Rectal smooth muscle tissue (tissue), 1 donor: Measurements from ENCODE around the gene ZNHIT1.
"Not testable (repeated sequence)": the region's sequence is repeated elsewhere in the genome, so short reads cannot be mapped to it uniquely, and the experiment has no call there.

Experiments
- H3K27ac ChIP-seq: one replicate; pipeline ENCODE4 v1.7.0; 2013; ENCODE audit warnings: low read depth, low read length, inconsistent platforms
- H3K27me3 ChIP-seq: one replicate; pipeline ENCODE4 v1.7.0; 2013; ENCODE audit warnings: low read length; ENCODE audit not compliant: control insufficient read depth, insufficient read depth
- H3K36me3 ChIP-seq: one replicate; pipeline ENCODE4 v1.7.0; 2013; ENCODE audit warnings: low read length; ENCODE audit not compliant: control insufficient read depth, insufficient read depth
- H3K4me1 ChIP-seq: one replicate; pipeline ENCODE4 v1.7.0; 2013; ENCODE audit warnings: low read length; ENCODE audit not compliant: control insufficient read depth, insufficient read depth
- H3K4me3 ChIP-seq: one replicate; pipeline ENCODE4 v1.7.0; 2013; ENCODE audit warnings: low read length
- H3K9ac ChIP-seq: one replicate; pipeline ENCODE4 v1.7.0; 2013; ENCODE audit warnings: low read length

The ZNHIT1 gene

DNA sequence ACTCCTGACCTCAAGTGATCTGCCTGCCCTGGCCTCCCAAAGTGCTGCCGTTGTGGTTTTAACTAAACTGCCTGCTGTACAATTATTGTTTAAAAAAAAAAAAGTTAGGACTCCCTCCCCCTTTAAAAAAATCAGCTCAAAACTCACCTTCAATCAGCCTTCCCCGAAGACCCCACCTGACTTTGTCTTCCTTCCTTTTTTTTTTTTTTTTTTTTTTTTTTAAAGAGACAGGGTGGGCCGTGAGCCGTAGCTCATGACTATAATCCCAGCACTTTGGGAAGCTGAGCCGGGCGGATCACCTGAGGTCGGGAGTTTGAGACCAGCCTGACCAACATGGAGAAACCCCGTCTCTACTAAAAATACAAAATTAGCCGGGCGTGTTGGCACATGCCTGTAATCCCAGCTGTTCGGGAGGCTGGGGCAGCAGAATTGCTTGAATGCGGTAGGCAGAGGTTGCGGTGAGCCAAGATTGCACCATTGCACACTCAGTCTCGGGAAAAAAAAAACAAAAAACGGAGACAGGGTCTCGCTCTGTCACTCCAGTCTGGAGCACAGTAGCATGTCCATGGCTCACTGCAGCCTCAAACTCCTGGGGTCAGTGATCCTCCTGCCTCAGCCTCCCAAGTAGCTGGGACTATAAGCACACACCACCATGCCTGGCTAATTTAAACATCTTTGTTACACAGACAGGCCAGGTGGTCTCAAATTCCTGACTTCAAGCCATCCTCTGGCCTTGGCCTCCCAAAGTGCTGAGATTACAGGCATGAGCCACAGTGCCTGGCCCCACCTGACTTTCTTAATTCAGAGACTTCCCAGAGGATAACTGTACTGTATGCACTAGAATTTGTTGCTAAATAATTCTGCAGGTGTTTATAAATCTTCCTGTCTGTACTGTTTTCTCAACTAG is 23.7 kb downstream of the ZNHIT1 start:
- no peak overlapping the region for H3K27ac ChIP-seq
- peaks cover 14% of the 10 kb centered on the region for H3K36me3 ChIP-seq
- H3K4me3 ChIP-seq, result no peak overlapping the region
- H3K4me1 ChIP-seq, result peaks cover 13% of the 10 kb centered on the region
- H3K27me3 ChIP-seq, result no peaks in the 10 kb centered on the region
- no peak overlapping the region for H3K9ac ChIP-seq

GRCh38 chr7:101243646-101244374 is 25.8 kb downstream of the ZNHIT1 start:
- Histone ChIP-seq H3K27ac (peak overlapping the region; percentile 92), H3K36me3 (peaks cover 15% of the 10 kb centered on the region), H3K9ac (peak overlapping the region; percentile 42), H3K27me3 (no peaks in the 10 kb centered on the region), H3K4me1 (peaks cover 10% of the 10 kb centered on the region), H3K4me3 (peak overlapping the region; percentile 90)

GRCh38 chr7:101244375-101245146 is 26.6 kb downstream of the ZNHIT1 start, which contains the start of gene FIS1:
FIS1 (minus strand) TSS chr7:101245081; CDS start chr7:101245004, 77 bp downstream.
- peak within 1 kb of the TSS; percentile 92 for H3K27ac ChIP-seq
- H3K4me1 ChIP-seq, result peaks cover 10% of the 10 kb centered on the region
- H3K36me3 ChIP-seq, result peaks cover 11% of the 10 kb centered on the region
- no peaks in the 10 kb centered on the region for H3K27me3 ChIP-seq
- peak within 1 kb of the TSS; percentile 83 for H3K9ac ChIP-seq
- peak within 1 kb of the TSS; percentile 90 for H3K4me3 ChIP-seq

DNA sequence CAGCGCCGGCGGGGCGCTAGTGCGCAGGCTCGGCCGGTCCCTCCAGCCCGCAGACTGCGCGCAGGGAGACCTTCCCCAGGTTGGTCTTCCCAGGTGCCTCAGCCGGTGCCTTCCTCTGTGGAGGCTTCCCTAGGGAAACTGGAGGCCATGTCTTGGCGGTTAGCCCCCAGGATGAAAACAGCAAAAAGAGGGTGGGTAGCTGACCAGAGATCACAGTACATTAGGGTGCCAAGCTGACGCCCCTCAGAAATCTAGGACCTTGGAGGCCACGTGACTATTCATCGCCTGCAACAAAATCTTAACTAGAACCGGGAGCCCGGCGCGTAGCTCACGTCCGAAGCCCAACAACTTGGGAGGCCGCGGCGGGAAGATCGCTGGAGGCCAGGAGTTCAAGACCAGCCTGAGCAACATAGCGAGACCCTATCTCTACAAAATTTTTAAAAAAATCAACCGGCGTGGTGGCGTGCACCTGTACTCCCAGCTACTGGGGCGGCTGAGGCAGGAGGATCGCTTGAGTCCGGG is 27.2 kb downstream of the ZNHIT1 start:
- H3K36me3 ChIP-seq, result peaks cover 5% of the 10 kb centered on the region
- peak overlapping the region; percentile 92 for H3K27ac ChIP-seq
- peak overlapping the region; percentile 58 for H3K9ac ChIP-seq
- H3K4me3 ChIP-seq, result peak overlapping the region; percentile 90
- peaks cover 10% of the 10 kb centered on the region for H3K4me1 ChIP-seq
- no peaks in the 10 kb centered on the region for H3K27me3 ChIP-seq

- Histone ChIP-seq H3K27me3 (no peaks in the 10 kb centered on the region), H3K9ac (no peak overlapping the region), H3K4me1 (peaks cover 14% of the 10 kb centered on the region), H3K4me3 (no peak overlapping the region), H3K36me3 (peaks cover 4% of the 10 kb centered on the region), H3K27ac (no peak overlapping the region)
Measured at GRCh38 chr7:101248276-101248675, 30.3 kb downstream of the ZNHIT1 start.

- no peaks in the 10 kb centered on the region for H3K27me3 ChIP-seq
- H3K4me3 ChIP-seq, result no peak overlapping the region
- H3K27ac ChIP-seq, result no peak overlapping the region
- H3K4me1 ChIP-seq, result peaks cover 5% of the 10 kb centered on the region
- peaks cover 4% of the 10 kb centered on the region for H3K36me3 ChIP-seq
- no peak overlapping the region for H3K9ac ChIP-seq
Measured at GRCh38 chr7:101250324-101250723, 32.4 kb downstream of the ZNHIT1 start.

DNA sequence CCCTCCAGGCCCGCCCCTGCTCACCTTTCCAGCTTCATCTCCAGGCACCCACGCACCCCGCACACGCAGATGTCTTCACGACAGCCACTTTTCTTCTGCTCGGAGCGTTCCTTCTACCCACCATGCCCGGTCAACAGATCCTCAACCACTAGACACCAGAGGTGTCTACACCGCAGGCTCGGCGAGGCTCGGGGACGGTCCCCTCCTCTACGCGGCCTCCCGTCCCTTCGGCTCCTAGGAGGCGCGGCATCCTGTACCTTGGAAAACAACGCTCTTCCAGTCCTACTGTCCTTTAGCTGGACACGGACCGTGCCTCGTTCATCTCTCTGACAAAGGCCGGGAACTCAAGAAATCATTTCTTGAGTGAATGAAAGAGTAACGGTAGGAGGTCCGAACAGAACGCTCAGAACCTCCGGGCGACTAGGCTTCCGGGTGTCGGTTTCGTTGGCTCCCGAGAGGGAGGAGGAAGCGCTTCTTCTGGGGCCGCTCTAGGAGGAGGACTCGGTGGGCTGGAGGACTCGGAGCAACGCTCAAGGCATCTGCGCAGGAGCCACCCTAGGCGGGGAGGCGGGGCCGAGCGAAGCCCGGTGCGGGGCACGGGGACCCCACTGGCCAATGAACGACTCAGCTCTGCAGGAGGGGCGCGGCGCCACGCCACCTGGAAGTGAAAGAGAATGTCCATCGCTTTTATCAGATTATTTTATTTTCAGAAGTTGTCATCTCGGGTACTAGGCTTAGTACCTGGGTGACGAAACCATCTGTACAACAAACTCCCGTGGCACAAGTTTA is 34.1 kb downstream of the ZNHIT1 start:
- Histone ChIP-seq H3K4me1 (peaks cover 4% of the 10 kb centered on the region), H3K27me3 (no peaks in the 10 kb centered on the region), H3K27ac (peak overlapping the region; percentile 63), H3K9ac (peak overlapping the region; percentile 47), H3K4me3 (peak overlapping the region; percentile 95), H3K36me3 (peaks cover 4% of the 10 kb centered on the region)

DNA sequence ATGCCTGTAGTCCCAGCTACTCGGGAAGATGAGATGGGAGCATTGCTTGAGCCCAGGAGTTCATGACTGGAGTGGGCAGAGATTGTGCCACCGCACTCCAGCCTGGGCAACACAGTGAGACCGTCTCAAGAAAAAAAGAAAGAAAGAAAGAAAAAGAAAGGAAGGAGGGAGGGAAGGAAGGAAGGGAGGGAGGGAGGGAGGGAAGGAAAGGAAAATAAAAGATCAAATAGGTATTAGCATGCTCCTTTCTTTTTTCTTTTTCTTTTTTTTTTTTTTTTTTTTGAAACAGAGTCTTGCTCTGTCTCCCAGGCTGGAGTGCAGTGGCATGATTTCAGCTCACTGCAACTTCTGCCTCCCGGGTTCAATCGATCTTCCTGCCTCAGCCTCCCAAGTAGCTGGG is 35.2 kb downstream of the ZNHIT1 start:
- not testable (repeated sequence) for H3K27ac ChIP-seq, H3K27me3 ChIP-seq, H3K4me1 ChIP-seq, H3K36me3 ChIP-seq, H3K9ac ChIP-seq
- peak overlapping the region; percentile 95 for H3K4me3 ChIP-seq

DNA sequence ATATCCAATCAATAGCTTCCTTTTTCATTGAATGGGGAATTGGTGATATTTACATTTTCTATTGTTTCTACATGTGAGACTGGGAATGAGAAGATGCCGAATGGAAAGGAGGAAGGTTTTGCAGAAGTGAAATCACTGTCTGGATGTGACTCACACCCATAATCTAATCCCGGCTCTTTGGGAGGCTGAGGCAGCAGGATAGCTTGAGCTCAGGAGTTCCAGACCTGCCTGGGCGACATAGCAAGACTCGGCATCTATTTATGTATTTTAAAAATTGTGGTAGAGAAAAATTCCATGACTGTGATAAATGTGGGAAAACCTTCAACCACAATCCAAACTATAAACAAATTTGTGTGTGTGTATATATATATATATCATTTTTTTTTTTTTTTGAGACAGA is 37.8 kb downstream of the ZNHIT1 start:
- no peaks in the 10 kb centered on the region for H3K27me3 ChIP-seq
- H3K27ac ChIP-seq, result no peak overlapping the region
- peaks cover 4% of the 10 kb centered on the region for H3K4me1 ChIP-seq
- H3K4me3 ChIP-seq, result no peak overlapping the region
- H3K9ac ChIP-seq, result no peak overlapping the region
- no peaks in the 10 kb centered on the region for H3K36me3 ChIP-seq

DNA sequence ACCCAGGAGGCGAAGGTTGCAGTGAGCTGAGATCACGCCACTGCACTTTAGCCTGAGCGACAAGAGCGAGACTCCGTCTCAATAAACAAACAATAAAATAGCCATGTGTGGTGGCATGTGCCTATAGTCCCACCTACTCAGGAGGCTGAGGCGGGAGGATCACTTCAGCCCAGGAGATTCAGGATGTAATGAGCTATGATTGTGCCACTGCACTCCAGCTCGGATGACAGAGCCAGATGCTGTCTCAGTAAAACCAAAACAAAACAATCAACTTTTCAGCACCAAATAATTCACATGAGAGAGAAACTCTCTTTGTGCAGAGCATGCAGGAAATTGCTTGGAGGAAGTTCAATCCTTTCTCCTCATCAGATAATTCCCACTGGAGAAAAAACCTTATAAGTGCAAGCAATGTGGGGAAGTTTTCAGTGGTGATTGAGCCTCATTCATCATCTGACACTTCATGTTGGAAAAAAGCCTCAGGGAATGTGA is 40.3 kb downstream of the ZNHIT1 start:
- Histone ChIP-seq H3K27me3 (no peaks in the 10 kb centered on the region), H3K36me3 (no peaks in the 10 kb centered on the region), H3K27ac (no peak overlapping the region), H3K4me3 (no peak overlapping the region), H3K9ac (no peak overlapping the region), H3K4me1 (no peaks in the 10 kb centered on the region)

DNA sequence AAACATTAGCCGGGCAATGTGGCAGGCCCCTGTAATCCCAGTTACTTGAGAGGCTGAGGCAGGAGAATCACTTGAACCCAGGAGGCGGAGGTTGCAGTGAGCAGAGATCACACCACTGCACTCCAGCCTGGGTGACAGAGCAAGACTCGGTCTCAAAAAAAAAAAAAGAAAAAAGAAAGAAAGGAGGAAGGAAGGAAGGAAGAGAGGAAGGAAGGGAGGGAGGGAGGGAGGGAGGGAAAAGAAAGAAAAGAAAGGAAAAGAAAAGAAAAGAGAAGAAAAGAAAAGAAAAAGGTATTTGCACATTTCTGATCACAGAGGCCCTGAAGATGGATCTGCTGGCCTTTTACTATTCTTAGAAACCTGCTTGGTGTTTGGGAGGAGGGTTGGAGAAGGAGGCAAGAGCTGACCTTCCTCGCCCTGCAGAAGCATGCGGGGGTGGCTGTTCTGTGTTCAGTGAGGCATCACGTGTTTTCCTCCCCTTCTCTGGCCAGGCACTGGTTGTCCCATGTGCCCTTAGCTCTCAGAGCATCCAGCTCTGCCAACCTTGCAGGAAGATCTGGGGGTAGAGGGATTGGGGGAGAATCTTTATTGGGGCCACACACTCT is 46.2 kb downstream of the ZNHIT1 start:
- not testable (repeated sequence) for H3K4me3 ChIP-seq, H3K27me3 ChIP-seq, H3K4me1 ChIP-seq, H3K36me3 ChIP-seq, H3K27ac ChIP-seq, H3K9ac ChIP-seq
